LNCaP clone FGC (cell line): Measurements from ENCODE around the gene CST3.
"Not testable (repeated sequence)": the region's sequence is repeated elsewhere in the genome, so short reads cannot be mapped to it uniquely, and the experiment has no call there.

Source experiments
- DNase-seq: peaks from one replicate; pipeline ENCODE4 v3.0.0-alpha.2; 2011; ENCODE audit warnings: low read depth
- H3K4me3 ChIP-seq: 2 replicates; pipeline ENCODE4 v1.5.1; 2011; ENCODE audit warnings: mild to moderate bottlenecking, low read depth, low read length, control low read depth
- TF ChIP-seq, protein P1 (sequence below): IDR thresholded peaks from 2 replicates; pipeline ENCODE4 v1.5.1; 2012; ENCODE audit warnings: mild to moderate bottlenecking; ENCODE audit not compliant: control insufficient read depth, insufficient read depth; ENCODE audit errors: extremely low read depth

CST3 gene

DNA sequence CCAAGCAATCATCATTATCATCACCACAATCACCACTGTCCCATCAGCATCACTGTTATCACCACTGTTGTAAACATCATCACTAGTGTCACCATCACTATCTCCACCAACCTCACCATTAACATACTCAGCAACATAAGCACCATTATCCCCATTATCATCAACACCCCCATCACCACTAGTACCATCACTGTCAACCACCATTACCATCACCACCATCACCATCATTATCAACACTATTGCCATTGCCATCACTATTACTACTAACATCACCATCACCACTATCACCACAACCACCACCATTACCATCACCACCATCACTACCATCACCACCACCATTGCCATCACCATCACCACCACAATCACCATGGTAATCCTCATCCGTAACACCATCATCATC, 31.6 kb upstream of the CST3 start:
- H3K4me3 ChIP-seq: no peak overlapping the region
- no peak for DNase-seq
- TF ChIP-seq, protein P1, sequence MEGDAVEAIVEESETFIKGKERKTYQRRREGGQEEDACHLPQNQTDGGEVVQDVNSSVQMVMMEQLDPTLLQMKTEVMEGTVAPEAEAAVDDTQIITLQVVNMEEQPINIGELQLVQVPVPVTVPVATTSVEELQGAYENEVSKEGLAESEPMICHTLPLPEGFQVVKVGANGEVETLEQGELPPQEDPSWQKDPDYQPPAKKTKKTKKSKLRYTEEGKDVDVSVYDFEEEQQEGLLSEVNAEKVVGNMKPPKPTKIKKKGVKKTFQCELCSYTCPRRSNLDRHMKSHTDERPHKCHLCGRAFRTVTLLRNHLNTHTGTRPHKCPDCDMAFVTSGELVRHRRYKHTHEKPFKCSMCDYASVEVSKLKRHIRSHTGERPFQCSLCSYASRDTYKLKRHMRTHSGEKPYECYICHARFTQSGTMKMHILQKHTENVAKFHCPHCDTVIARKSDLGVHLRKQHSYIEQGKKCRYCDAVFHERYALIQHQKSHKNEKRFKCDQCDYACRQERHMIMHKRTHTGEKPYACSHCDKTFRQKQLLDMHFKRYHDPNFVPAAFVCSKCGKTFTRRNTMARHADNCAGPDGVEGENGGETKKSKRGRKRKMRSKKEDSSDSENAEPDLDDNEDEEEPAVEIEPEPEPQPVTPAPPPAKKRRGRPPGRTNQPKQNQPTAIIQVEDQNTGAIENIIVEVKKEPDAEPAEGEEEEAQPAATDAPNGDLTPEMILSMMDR: no peak

DNA sequence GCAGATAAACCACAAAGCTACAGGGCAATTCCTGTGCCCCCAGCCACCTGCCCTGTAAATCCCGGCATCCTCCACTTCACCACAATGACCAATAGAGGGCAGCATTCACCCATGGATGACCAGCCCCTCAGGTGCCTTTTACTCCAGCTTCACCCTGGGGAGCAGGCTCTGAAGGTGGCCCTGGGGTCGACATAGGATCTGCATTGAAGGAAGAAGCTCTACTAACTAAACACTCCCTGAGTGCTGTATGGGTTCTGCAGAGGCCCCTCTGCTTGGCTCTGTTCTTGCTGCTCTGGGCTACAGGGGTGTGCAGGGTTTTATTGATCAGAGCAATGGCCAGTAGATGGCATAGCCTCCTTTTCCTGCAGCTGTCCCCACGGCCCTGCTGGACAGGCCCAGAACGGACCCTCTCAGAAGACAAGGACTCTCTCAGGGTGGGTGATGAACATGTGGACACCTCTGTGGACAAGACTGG, 30.8 kb upstream of the CST3 start:
- peak; percentile 23 for DNase-seq
- TF ChIP-seq, protein P1: peak; percentile 89
- H3K4me3 ChIP-seq: no peak overlapping the region

DNA sequence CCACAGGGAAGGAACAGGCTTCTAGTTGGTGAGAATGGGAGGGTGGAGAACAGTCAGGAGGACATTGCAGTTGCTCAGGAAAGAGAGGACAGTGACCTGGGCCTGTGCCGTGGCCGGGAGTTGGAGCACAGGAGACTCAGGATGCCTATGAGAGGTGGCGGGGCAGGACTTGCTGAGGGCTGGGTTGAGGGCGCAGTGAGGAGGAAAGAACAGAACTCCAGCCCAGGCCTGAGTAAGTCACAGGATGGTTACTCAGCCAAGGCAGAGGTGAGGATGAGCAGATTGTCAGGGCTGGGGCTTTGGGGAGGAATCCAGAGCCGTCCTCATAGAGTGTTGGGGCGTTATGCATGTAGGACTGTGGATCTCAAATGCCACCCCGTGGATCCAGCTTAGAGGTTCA, 29.9 kb upstream of the CST3 start:
- H3K4me3 ChIP-seq: no peak overlapping the region
- no peak for DNase-seq
- TF ChIP-seq, protein P1: no peak

DNA sequence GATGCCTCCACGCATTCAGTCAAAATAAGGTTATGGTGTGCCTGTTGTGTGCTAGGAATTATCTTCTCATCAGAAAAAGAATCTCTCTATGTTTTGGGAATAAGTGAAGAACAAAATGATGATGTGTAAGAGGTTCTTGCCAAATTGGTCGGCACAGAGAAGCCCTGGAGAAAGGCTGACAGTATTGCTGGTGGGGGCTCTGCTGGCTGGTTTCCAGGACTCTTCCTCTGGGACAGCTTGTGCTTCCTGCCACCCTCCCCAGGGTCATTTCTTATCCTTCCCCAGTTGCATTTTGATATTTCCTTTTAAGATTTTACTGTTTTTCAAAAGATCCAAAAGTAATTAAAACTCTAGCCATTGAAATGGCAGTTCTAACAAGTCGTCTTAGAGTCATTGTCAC, 28.9 kb upstream of the CST3 start:
- H3K4me3 ChIP-seq: no peak overlapping the region
- DNase-seq: no peak
- TF ChIP-seq, protein P1: no peak

DNA sequence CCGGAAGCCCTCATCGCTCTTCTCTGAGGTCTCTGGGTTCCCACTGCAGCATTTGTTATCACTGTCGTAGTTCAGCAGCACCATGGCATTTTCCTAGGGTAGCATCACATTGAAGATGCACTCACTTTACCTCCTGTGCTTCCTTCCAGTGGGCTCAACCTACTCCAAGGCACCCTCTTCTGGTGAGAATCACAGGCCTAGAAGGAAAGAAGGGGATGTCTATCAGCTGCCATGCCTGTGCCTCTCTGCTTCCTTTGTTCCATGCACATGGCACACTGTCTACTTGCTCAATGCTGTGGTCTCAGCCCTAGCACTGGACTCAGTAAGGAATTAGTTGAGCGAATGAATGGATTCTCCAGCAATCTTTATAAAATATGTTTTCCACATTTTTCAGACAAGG, 28.4 kb upstream of the CST3 start:
- no peak overlapping the region for H3K4me3 ChIP-seq
- no peak for DNase-seq
- TF ChIP-seq, protein P1: 0 out of 2 replicates have a peak, but pooled peaks have one; percentile 9

DNA sequence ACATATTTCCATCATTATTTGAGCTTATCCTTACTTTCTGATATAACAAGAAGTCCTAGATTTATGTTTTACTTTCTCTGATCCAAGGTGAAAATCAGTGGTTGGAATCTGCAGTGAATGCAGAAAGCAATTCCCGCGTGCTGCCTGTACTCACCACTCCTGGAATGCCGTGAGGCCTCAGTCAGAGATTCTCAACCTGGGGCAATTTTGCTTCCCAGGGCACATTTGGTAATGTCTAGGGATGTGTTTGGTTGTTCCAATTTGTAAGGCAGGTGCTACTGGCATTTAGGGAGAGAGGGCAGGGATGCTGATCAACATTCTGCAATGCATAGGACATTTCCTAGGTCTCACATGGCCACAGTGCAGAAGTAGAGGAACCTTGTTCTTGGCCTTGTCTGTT, 27.2 kb upstream of the CST3 start:
- no peak overlapping the region for H3K4me3 ChIP-seq
- DNase-seq: no peak
- TF ChIP-seq, protein P1: no peak

DNA sequence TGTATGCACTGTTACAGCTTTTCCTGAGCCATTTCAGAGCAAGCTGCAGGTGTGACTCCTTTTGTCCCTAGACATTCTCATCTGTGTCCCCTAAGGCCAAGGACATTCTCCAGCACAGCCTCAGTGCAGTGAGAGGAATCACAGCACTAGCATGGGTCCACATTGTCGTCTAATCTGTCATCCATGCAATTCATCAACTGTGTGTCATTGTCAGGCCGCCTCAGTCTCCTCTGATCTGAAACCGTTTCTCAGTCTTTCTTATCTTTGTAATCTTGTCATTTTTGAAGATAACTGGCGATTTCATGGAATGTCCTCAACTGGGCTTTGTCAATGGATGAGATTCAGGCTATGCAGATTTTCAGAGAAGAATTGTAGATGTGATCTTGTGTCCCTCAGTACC, 26.3 kb upstream of the CST3 start:
- DNase-seq: not testable (repeated sequence)

More for the DNA sequence above, 26.3 kb upstream of the CST3 start:
- H3K4me3 ChIP-seq: not testable (repeated sequence)
